HG03097 (cell line): Measurements from ENCODE around the gene TLX1.
A peak's percentile ranks its signal among the peaks of the same experiment; 100 is the strongest.

ENCODE experiments used
- ATAC-seq: cut with Tn5 transposase; IDR thresholded peaks from one replicate; pipeline ENCODE4 v1.9.1; 2021; ENCODE audit not compliant: unreplicated experiment, low FRiP score

TLX1 gene

DNA sequence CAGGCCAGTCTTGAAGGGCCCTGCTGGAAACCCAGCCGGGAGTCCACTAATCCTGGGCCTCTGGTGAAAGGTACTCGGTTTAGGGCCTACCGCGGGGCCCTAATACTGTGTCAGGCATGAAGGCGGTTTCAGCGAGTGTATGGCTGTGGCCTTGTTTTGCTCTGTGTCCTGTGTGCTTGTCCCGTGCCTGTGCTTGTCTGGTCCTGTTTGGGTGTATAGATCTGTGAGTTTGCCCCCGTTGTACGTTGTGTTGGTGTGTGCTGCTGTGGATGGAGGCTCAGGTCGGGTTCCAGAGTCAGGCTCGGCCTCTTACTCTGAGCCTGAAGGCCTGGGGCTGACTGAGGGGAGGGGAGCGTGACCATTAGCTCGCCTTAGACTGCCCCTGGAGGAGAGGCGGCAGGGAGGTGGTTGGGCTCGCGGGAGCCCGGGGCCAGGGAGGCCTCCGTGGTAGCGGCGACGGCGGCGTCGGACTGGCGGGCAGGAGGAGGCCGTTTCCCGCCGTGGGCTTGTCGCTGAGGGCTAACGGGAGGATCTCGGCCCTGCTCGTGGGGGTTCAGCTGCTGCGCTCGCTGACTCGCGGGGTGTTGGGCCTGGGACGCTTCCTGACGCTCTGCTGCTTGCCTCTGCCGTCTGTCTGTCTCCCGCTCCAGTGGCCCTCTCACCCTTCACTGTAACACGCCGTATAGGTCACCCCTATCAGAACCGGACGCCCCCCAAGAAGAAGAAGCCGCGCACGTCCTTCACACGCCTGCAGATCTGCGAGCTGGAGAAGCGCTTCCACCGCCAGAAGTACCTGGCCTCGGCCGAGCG lies 2.6 kb downstream of the TLX1 start:
- ATAC-seq: no peak

DNA sequence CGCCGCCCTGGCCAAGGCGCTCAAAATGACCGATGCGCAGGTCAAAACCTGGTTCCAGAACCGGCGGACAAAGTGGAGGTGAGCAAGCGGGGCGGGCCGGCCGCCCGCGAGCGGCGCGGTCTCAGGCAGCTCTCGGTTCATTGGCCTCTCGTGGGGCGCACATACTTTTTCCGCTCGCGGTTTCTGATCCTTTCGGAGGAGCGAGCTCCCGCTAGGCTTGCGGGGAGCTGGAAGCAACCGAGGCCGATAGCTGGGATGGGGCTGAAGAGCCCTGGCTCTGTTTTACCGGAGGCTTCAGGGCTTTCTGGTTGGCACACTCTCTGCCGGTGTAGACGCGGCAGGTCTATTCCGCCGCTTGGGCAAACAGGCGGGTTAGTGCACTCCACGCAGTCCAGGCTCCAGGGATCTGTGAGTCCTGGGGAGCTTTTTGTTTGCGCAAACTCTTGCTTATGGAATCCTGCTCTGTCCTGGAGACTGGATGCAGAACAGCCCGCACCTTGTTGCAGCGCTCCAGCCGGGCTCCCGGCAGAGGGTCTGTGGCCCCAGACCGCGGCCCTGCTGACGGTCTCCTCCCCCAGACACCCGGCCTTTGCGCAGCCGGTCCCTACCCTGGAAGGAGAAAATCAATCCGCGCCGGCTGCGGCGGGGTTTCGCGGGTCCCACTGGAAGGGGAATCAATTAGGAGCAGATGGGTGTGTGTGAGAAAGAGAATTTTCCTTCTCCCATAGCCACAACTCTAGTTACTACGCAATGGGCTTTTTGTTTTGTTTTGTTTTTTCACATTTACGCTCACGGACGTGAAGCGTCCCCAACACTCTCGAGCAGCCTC lies 3.4 kb downstream of the TLX1 start:
- ATAC-seq: no peak

DNA sequence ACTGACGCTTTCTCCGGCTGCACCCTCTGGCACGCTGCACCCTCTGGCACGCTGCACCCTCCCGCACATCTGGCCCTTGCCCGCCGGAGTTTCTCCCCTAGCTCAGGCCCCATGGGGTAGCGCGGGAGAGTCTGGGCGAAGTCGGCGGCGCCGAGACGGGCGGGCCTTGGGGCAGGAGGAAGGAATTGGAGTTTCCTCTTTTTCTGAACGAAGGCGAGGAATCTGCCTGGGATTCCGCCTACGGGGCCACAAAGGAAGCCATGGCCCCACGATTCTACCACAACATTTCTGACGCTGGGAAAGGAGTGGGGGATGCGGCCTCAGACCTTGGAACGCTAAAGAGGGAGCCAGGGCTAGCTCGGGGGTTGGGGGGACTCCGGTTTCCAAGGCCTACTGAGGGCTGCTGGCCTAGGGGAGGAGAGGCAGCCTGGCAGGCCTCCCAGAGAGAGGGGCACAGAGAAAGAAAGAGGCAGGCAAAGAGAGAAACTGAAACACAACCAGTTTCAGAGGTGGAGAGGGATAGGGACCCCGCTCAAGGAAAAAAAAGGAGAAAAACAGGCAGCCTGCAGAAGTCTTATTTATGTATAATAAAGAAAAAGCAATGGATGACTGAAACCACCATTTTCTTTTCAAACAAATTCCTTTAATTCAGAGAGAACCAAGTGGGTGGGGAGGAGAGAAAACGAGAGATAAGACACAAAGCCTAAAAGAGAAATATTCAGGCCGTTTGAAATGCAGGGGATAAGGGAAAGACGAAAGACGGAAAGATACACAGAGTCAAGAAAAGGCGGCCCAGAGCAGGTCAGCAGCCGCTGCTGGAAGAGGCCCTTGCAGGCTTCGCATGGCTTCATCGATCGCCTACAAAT lies 4.3 kb downstream of the TLX1 start:
- no peak for ATAC-seq

DNA sequence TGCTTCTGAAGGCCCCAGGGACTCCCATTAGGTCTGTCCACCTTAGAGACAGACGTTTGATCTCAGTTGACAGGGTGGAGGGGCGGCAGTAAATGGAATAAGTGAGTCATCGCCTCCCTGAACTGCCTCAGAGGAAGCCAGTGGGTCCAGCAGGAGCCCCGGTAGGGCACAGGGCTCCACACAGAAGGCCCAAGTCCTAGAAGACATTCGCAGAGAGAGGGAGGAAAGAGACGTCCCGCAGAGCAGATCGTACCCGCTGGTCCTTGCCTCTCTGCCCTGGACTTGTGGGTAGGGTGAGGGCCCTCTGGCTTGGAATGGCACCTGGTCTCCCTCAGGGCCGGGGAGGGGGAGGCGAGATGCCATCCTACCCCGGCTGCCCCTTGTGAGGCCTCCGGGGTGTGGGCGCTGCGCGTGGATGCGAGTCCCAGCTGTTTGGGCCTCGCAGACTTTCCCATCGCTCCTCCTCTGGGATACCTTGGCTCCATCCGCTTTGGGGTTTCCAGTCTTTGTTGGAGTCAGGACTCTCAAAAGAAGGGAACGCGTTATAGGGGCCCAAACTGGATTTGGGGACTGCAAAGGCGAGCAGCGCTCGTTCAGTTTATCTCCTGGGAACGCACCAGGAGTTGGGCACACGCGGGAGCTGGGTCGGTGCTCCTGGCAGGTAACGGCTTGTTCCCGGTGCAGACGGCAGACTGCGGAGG lies 5.1 kb downstream of the TLX1 start:
- no peak for ATAC-seq

DNA sequence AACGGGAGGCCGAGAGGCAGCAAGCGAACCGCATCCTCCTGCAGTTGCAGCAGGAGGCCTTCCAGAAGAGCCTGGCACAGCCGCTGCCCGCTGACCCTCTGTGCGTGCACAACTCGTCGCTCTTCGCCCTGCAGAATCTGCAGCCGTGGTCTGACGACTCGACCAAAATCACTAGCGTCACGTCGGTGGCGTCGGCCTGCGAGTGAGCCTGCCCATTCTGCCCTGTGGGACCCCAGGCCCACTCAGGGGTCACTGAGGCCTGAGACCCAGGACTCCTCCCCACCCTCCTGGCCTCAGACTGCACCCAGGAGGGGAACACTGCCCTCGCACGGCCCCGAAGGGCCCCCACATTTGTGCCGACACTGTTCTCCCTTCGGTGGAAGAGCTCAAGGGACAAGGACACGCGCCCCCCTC lies 5.6 kb downstream of the TLX1 start:
- ATAC-seq: no peak

DNA sequence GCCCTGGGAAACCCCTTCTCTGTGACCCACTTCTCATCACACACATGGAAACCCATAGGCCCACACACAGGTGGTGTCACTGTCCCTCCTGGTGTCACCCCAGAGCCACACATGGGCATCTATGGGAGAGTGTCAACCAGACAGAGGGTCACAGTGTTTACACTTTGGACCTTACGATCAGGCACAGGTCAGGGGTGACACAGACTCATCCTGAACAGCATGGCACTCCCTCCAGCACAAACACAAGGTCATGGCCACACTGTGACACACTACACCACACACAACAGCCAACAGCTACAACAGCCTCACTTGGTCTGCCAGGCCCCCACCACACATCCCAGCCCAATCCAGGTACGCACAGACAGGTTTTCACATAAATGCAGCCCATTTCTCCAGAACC lies 6.2 kb downstream of the TLX1 start:
- no peak for ATAC-seq

DNA sequence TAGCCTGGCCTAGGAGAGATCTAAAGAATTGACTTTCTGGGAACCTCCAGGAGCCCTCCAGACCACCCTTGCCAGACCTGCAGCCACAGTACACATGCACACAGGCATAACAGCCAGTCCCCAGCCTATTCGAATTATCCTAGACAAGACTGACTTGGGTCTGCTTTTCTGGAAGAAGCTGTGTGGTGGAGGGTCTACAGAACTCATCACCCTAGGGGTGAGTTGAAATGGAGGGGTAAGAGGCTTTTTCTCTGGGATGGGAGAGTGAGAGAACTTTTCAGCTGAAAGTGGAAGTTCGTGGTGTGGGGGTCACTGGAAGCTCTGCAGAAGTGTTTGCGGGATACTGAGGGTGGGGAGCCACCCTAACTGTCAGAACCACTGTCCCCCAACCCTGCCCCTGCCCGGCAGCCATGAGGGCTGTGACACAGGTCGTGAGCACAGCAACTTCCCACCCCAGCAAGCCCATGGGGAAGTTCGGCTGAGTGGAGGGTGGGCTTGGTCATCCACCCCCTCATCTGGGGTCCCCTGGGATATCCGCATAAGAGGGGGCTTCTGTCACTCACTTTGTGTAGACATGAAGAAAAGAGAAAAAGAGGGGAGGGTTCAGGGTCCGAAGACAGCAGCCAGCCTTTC lies 7.8 kb downstream of the TLX1 start:
- no peak for ATAC-seq

DNA sequence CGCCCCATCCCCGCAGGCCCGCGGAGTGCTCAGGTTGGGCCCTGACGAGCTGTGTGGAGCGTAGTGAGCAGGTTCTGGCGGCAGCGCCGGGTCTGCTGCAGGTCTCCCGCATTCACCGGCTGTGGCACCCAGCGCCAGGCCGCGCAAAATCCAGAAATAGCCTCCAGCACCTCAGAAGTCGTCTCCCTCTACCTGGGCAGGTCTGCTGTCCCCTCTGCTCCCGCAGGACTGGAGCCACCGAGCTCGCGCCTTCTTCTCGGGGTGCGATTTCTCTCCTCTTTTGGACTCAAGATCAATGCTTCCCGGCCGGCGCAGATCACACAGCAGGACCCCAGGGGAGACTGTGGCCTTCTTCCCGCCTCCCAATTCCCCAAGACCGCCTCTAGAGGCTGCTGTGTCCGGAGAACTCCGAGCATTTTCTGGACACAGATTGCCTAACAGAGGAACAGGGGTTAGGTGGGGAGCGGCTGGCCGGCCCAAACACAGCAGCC lies 8.4 kb downstream of the TLX1 start:
- ATAC-seq: no peak

DNA sequence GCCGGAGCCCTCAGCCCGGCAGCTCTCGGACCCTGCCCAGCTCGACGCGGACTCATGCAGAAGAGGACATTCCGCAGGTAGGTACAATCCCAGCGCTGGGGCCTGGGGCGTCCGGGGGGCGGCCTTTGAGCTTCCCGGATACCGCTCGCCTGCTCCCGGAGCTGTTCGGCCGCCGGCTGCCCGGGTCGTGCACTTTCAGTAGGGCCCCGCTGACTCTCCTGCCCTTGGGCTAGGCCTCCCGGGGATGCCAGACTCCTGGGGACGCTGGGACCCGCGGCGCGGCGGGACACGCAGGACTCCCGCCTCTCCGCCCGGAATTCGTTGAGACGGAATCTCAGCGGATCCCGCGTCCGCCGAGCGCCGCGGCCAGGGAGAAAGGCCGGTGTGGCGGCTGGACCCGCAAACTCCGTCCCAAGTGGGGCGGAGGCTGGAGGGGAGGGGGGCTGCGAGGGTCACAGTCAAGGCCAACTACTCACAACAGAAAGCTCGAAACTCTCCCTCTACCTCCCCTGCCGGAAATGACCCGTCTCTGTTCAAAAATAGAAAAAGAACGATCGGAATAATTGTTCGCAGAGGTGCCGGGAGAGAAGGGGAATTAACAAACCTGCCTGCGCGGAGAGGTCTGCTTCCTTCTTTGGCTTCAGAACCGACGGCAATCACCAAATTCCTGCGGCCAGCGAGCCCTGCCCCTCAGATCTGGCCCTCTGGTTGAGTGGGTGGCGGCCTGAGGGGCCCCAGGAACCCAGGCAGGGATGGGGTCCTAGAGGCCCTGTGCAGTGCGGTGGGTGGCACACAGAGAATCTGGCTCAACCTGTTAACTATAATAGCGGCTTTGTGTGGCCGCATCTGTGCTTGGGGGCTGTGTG lies 9.2 kb downstream of the TLX1 start:
- no peak for ATAC-seq

DNA sequence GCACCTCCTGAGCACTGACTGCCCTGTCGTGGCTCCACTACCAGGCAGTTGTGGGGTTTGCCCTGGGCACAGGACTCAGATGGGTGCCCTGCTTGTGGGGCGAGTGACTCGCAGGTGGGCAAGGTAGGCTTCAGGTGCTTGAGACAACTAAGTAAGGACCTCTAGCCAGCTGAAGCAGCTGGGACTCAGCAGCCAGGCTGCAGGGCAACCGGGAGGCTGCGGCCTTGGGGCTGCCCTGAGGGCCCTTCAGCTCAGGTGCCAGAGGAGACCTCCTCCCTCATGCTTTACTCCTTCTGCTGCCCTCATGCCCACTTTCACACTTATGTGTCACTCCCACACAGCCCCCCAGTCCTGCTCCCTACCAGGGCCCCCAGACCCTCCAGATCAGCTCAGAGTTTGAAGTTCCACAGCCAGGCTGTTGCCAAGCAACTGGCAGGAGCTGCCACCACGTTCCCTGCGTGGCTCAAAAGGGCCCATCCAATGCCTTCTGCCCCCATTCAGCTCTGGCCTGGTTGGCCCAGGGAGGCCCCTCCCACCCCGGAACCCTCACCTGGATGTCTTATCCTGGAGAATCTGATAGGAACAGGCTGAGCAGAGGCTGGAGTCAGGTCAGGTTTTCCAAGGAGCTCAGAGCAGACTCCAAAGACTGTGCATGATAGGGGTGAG lies 10.0 kb downstream of the TLX1 start:
- no peak for ATAC-seq

DNA sequence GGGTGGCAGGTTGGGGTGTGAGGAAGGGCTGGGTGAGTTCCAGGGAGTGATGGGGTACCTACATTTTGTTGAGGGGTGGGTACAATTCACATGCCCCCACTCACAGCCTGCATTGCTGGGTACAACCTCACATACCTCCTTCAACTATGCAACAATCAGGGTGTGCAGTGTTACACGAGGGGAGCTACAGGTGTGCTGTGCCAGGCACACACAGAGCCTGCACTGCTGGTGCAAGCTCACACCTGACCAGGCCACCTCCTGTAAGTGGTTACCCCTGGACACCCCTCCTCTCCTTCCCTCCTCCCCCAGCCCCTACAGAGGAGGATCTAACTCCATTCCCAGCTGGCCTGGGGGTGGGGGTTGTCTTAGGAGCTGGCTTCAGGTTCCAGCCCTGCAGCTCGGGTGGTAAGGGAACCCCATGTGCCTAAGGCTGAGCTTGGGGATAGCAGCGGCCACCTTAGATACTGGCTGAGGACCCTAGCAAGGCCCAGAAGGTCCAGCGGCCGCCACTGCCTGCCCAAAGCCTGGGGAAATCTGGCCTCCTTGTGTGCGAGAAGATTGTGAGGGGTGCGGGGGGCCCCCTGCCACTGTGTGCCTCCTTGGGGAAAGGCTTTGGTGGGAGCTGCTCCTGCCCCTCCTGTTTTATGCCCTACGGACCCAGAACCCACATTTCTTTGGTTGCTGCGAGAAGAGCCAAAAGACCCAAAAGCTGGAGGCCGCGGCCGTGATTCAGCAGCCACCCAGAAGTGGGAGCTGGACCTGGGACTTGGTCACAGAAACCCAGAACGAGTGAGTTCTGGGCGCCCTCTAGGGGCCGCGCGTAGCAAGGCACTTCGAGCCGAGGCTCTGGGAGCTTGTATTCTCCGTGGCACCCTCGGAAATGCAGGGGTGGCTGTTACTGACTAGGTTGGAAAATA lies 10.8 kb downstream of the TLX1 start:
- peak; percentile 65 for ATAC-seq

DNA sequence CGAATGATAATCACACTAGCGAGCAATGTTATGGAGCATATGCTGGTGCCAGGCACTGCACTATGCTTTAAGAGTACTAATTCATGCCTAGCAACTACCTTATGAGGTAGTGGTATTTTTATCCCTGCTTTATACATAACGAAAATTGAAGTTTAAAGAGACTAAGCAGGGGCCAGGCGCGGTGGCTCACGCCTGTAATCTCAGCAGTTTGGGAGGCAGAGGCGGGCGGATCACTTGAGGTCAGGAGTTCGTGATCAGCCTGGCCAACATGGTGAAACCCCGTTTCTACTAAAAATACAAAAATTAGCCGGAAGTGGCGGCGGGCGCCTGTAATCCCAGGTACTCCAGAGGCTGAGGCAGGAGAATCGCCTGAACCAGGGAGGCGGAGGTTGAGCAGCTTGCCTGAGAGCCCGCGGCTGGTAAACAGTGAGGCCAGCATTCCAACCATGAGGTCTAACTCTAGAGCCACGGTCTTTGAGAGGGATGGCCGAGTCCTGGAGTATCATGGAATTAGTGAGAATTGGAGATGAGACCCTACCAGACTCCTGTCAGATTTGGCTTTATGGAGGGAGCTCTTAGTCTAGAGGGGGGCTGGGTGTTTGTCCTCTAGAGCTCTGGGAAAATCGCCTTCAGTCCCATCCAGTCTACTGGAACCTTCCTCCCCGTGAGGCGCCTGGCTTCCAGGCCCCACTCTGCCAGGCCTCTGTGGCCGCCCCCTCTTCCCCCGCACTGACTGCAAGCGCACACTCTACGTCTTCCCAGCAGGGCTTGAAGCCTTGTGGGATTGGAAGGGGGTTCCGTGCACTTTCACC lies 11.6 kb downstream of the TLX1 start:
- ATAC-seq: no peak

DNA sequence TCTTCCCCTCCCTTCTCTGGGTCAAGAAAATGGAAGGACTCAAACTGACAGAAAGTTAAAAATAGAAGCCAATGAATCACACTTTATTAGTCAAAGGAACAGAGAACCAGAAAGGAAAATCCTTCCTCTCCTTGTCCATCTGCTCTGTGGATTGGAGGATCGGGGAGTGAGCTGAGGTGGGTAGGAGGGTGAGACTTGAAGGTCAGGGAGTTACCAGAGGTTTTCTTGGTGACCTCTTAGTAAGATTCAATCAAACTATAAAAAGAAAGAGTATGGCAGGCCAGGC lies 12.2 kb downstream of the TLX1 start:
- ATAC-seq: no peak

DNA sequence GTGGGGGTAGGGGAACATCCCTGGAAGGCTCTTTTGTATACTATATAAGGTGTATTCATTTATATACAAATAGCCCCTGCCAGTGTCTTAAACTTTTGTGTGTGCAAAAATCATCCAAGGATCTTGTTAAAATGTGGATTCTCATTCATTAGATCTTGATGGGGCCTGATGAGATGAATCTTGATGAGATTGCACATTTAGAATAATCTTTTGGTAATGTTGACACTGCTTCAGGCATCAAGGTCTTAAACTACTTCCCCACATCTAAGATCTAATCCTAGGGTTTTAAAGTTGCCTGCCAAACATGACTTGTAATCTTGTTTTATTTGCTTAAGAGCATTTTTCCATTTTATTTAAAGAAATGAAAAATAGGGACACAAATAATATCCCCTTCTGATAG lies 13.0 kb downstream of the TLX1 start:
- no peak for ATAC-seq

DNA sequence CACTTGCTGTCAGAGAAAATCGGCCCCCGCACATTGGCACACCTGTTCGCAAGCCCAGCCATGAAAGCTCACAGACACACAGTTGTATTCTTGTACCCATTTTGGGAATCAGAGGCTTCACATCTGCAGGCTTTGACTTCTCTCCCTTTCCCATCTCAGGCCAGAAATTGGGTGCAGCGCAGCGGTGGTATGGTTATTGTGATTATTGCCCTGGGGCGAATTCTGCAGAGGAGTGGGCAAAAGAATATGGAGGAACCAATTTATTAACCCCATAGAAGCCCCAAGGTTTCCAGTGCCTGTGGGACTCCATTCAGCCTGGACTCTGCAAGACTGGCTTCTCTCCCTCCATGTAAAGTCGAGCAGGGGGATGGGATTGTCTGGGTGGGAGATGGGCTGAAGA lies 14.0 kb downstream of the TLX1 start:
- no peak for ATAC-seq

DNA sequence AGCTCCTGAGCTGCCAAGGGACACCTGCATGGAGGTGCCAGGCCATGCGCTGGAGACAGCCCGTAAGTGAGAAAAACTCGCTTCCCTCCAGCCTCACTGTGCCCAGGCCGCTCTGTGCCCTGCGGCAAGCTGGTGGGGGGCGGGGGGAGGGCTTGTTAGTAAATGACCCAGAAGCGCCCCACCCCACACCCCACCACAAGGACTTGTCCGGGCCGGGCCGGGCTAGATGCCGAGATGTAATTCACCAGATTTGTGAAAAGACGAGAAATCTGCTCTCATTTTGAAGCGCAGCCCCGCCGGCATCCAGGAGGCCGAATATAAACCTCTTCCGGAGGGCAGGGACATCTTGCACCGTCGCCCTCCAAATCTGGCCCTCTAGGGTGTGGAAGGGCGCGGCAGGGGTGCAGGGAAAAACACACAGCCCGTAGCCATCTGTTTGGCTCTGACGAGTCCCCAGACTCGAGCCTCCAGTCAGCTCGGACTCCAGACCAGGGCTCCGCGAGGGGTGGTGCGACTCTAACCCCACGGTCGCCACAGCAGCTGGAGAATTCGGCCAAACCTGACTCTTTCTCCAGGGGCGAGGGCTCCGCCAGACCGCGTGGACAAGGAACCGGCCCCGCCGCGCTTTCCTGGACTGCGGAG lies 14.8 kb downstream of the TLX1 start:
- no peak for ATAC-seq
